ENCODE measurements around the gene CTTNBP2. TPM values are rescaled to one million over a fixed set of nuclear protein-coding genes. Genes with fewer than 3 reads are reported as not detected.

The CTTNBP2 gene
- total and polyA plus RNA-seq, 10 of the 15 experiments (the other 5 are each of a cell fraction or from before 2014, with no cell fraction given) = 0.04 to 0.43 TPM; not detected in 8

- WGBS (ENCODE audit: insufficient coverage, insufficient replicate concordance, low lambda C conversion rate, missing lambda C conversion rate) = 25% methylated on average over 5 of the region's 5 CpGs
- Histone ChIP-seq H3K36me3 (ENCODE audit: control insufficient read depth in 2 of 2, insufficient read depth in 2 of 2, low read length in 1 of 2) (no peaks in the 10 kb centered on the region), H4K20me1 (ENCODE audit: control insufficient read depth, insufficient read depth) (no peaks in the 10 kb centered on the region), H3K79me2 (ENCODE audit: control insufficient read depth, insufficient read depth, low read length) (no peaks in the 10 kb centered on the region), H3K9ac (ENCODE audit: control insufficient read depth, insufficient read depth, low read length) (no peak overlapping the region), H3K4me1 (ENCODE audit: control insufficient read depth, insufficient read depth, low read length) (no peaks in the 10 kb centered on the region), H3K9me3 (replicated peaks; ENCODE audit: control insufficient read depth, insufficient read depth, low read length) (no peaks in the 10 kb centered on the region), H3K4me3 (no peak overlapping the region), H3K27ac (ENCODE audit: control insufficient read depth, insufficient read depth) (no peak overlapping the region), H3K27me3 (replicated peaks in 1 of 2; ENCODE audit: control insufficient read depth in 2 of 2, insufficient read depth in 2 of 2, low read length in 1 of 2) (0 out of 4 replicates have a peak, but pooled peaks cover 0 to 1% of the 10 kb centered on the region in 2 experiments), H3K4me2 (ENCODE audit: control insufficient read depth, insufficient read depth) (no peak overlapping the region), H2AFZ (ENCODE audit: control insufficient read depth, low read depth, low read length) (no peak overlapping the region)
- no peak for TF ChIP-seq RELB (IDR thresholded peaks at IDR 0.05; ENCODE audit: low read depth)
- POLR2A ChIA-PET = no interaction called here
- no TSS peak for BruUV-seq (replicated peaks)
- no peak for FAIRE-seq
- intact Hi-C loops (cut with micrococcal nuclease; ENCODE audit: unreplicated experiment) = no loop called here
- RAD21 ChIA-PET (ENCODE audit: unreplicated experiment) = no interaction called here
- CTCF ChIA-PET = interaction anchor here (1.0 to 1.3 kb wide), 2 partner anchors 150 to 253 kb away, joined by 3 to 4 read pairs; no protein-coding TSS in a partner anchor
- SMC1A ChIA-PET (ENCODE audit: uncharacterized antibody, unreplicated experiment) = no interaction called here
- DNase-seq (ENCODE audit: low read depth, low spot score) = no peak
- no peak for ATAC-seq
- in situ Hi-C loops (cut with MboI) = no loop called here
These were observed 28.0 kb upstream of the CTTNBP2 start for GRCh38 chr7:117901089-117901797.

- no TSS peak for BruUV-seq (replicated peaks)
- FAIRE-seq = no peak
- DNase-seq (ENCODE audit: low read depth, low spot score) = no peak
- H2AFZ ChIP-seq (ENCODE audit: control insufficient read depth, low read depth, low read length) = no peak overlapping the region
- H3K4me2 ChIP-seq (ENCODE audit: control insufficient read depth, insufficient read depth) = no peak overlapping the region
- intact Hi-C loops (cut with micrococcal nuclease; ENCODE audit: unreplicated experiment) = no loop called here
- no peak overlapping the region for H3K9ac ChIP-seq (ENCODE audit: control insufficient read depth, insufficient read depth, low read length)
- CTCF ChIA-PET = no interaction called here
- H3K27ac ChIP-seq (ENCODE audit: control insufficient read depth, insufficient read depth) = no peak overlapping the region
- H3K27me3 ChIP-seq (replicated peaks in 1 of 2; ENCODE audit: control insufficient read depth in 2 of 2, insufficient read depth in 2 of 2, low read length in 1 of 2) = 0 out of 4 replicates have a peak, but pooled peaks cover 0 to 1% of the 10 kb centered on the region in 2 experiments
- H3K79me2 ChIP-seq (ENCODE audit: control insufficient read depth, insufficient read depth, low read length) = no peaks in the 10 kb centered on the region
- no peaks in the 10 kb centered on the region for H4K20me1 ChIP-seq (ENCODE audit: control insufficient read depth, insufficient read depth)
- H3K36me3 ChIP-seq (ENCODE audit: control insufficient read depth in 2 of 2, insufficient read depth in 2 of 2, low read length in 1 of 2) = no peaks in the 10 kb centered on the region
- RAD21 ChIA-PET (ENCODE audit: unreplicated experiment) = no interaction called here
- H3K4me3 ChIP-seq = no peak overlapping the region
- no peaks in the 10 kb centered on the region for H3K9me3 ChIP-seq (replicated peaks; ENCODE audit: control insufficient read depth, insufficient read depth, low read length)
- POLR2A ChIA-PET = no interaction called here
- SMC1A ChIA-PET (ENCODE audit: uncharacterized antibody, unreplicated experiment) = interaction anchor here (1.3 kb wide), 1 partner anchor 19 kb away, joined by 3 read pairs; no protein-coding TSS in a partner anchor
- H3K4me1 ChIP-seq (ENCODE audit: control insufficient read depth, insufficient read depth, low read length) = no peaks in the 10 kb centered on the region
- no peak for ATAC-seq
- in situ Hi-C loops (cut with MboI) = no loop called here
- TF ChIP-seq POU2F2 (IDR thresholded peaks at IDR 0.05; ENCODE audit: borderline replicate concordance, low read depth, low read length) (no peak), BCLAF1 (IDR thresholded peaks at IDR 0.05) (no peak), ZSCAN29 (IDR thresholded peaks at IDR 0.05) (no peak), PRDM15 (CRISPR knock-in tag; IDR thresholded peaks at IDR 0.05) (no peak)
These were observed 23.1 kb upstream of the CTTNBP2 start for GRCh38 chr7:117896339-117896738.
